Midbrain (tissue), 1 donor: ENCODE data around the gene TK1.
A peak's percentile ranks its signal among the peaks of the same experiment; 100 is the strongest.
"Not testable (repeated sequence)": the region's sequence is repeated elsewhere in the genome, so short reads cannot be mapped to it uniquely, and the experiment has no call there.

Experiments
- DNase-seq: peaks from one replicate; lab custom pipeline; 2025; lab: John Stamatoyannopoulos, UW

Gene TK1

GRCh38 chr17:78148286-78149016 is 38.4 kb downstream of the TK1 start:
- DNase-seq = no peak

DNA sequence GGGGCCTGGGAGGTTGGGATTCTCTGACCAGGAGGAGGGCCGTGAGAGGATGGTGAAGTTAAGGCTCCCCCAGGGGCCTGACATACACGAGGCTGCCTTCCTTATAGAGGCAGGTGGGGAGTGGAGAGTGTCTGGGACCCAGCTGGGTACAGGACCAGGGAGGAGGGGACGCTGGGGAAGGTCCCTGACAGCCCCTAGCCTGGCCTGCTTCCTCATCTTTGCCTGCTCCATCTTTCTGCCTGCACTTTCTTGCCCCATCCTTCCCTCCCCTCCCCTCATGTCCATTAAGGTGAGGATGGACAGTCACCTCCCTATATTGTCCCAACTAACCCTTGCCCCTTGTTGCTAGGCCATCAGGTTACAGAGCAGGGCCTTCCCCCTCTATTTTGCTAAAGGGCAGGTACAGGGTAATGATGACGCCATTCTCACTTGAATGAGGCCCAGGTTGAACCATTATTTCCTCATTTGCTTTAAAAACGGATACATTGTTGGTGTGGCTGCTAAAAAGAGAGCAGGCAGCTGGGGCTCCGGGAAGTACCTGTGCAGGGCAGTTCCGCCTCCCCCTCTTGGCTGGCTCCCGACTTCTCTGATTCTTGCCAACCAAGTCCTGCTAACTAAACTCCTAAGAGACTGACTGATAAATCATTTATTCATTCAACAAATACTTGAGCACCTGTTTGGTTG is 39.4 kb downstream of the TK1 start:
- no peak for DNase-seq

GRCh38 chr17:78146881-78147280 is 40.0 kb downstream of the TK1 start:
- DNase-seq = no peak

DNA sequence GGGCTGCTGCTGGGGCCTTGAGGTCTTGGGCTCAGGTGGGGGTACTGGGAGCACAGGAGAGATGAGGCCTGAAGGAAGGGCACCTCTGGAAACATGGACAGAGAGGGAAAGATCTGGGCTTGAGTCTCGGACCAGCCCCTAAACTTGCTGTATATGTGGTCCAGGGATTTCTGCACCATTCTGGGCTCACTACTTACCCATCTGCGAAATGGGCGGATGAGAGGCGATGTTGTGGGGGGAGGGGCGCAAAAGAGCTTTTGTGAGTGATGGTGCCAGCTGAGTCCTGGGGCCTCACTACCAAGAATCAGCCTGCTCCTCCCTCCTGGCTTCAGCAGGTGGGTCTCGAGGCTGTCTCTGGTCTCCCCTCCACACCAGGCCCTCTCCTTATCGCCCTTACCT is 40.4 kb downstream of the TK1 start:
- DNase-seq = no peak

DNA sequence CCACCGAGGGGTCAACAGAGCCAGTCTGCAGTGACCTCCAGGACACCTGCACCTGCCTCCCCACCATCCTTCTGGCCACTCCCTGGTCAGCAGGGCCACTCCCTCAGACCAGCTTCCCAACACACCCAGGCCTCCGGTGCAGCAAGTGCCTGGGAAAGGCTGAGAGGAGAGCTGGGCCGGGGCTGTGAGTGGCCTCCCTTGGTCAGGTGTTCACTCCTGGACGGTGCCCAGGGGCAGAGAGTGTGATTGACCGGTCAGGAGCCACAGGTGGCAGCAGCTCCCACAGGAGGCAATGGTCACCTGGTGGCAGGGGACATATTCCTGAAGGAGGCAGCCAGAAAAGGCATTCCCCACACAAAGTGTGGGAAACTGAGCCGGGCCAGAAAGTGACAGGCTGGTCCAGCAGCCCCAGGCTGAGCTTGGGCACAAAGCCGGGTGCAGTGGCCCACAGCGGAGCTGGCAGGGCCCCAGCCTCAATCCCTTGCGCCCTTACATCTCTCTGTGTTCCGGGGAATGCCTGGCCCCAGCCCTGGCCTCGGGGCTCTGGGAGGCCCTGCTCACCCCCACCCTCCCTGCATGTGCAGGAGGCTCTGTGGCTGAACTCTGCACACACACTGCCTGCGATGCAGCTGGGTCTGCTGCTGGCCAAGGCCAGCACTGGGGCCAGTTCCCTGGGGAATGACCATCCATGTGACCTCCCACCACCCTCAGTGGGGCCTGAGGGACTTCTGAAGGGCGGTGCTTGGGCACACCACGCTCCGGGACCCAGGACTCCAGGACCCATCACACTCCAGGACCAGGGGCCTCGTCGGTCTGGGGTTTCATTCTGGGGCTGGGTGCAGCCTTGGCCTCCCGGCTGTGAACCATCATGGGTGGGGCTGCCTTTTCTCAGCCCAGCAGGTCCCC is 41.9 kb downstream of the TK1 start:
- peak; percentile 44 for DNase-seq

GRCh38 chr17:78144147-78144719 is 42.6 kb downstream of the TK1 start:
- peak; percentile 82 for DNase-seq

GRCh38 chr17:78143214-78144146 is 43.4 kb downstream of the TK1 start:
- DNase-seq = no peak

DNA sequence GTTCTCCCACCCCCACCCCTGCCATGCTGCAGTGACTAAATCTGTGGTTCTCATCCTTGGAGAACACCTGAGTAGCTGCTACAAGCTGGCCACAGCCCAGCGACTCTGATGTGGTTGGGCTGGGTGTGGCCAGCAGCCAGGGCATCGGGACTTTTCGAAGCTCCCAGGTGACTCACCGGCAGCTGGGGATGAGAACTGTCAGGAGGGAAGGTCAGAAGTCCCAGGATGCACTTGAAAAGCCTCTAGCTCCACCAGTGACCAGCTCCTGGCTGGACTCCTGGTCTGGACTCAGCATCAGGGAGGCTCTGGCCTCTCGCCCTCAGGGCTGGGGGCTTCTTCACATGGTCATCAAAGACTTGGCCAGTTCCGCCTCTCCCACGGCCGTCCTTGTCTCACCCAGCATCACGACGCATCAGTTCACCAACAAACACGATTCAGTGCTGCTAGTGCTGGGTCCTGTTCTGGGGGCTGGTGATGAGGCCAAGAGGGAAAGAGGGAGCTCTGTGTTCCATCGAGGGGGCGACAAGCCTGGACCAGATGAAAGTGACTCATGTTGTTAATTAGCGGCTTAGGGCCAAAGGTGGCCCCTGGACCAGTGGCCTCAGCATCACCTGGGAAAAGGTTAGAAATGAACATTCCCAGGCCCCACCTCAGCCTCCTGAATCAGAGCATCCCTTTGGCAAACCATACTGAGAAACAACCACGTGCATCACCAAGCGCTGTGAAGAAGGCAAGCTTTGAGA is 44.6 kb downstream of the TK1 start:
- no peak for DNase-seq

GRCh38 chr17:78141437-78142118 is 45.3 kb downstream of the TK1 start:
- DNase-seq = no peak

GRCh38 chr17:78140169-78141051 is 46.4 kb downstream of the TK1 start:
- DNase-seq = no peak

GRCh38 chr17:78139861-78140168 is 47.0 kb downstream of the TK1 start:
- not testable (repeated sequence) for DNase-seq

GRCh38 chr17:78138204-78139060 is 48.4 kb downstream of the TK1 start:
- DNase-seq = no peak

DNA sequence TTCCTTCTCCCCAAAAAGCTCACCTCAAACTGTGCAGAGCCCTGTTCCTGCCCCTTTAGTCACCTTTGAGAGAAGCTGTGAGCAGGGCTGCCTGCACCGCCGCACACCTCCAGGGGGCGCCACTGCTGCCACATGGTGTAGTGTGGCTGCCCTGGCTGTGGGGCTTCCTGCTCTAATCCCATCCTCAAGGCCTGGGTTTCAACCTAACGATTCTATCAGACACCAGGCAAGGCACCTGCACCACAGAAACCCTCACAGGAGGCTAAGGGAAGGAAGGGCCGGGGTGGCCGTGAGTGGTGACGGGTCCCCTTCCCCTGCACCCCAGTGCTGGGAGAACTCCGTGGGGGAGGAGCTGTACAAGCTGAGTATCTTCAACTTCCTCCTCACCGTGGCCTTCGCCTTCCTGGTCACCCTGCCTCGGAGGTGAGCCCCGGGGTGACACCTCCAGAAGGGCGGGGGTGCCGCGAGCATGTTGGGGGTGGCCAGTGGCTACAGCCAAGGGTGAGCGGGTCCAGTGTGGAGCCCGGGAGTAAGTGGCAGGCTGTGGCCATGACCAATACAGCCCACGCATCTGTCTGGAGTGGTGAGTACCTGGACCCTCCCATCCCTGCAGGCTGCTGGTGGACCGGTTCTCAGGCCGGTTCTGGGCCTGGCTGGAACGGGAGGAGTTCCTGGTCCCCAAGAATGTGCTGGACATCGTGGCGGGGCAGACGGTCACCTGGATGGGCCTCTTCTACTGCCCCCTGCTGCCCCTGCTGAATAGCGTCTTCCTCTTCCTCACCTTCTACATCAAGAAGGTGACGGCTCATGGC is 49.3 kb downstream of the TK1 start:
- DNase-seq = no peak

GRCh38 chr17:78135858-78136500 is 50.9 kb downstream of the TK1 start:
- DNase-seq = no peak

DNA sequence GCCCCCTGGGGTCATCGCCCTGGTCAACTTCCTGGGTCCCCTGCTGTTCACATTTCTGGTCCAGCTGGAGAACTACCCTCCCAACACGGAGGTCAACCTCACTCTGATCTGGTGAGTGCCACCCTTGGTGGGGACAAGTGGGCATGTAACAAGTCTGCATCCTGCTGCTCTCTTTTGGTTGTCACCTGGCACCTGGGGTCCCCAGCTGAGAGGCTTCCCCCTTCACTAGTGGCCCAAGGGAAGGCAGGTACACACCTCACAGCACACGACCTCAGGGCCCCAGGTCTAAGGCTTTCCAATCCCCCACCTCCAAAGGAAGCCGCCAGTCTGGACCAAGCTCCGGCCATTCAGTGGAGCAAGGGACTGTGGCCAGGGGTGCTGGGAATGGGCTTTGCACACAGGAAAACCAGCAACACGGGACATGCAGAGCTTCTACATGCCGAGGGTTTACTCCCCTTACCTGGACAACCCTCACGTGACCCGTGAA is 51.9 kb downstream of the TK1 start:
- DNase-seq = no peak
